H1 (cell line): Measurements from ENCODE around the gene PPP1R12C. TPM values are rescaled to one million over a fixed set of nuclear protein-coding genes. Genes with fewer than 3 reads are reported as not detected.

Experiments used
- BRCA1 ChIP-seq: IDR thresholded peaks from 2 replicates; pipeline ENCODE4 v1.6.1; 2012; ENCODE audit warnings: low read depth, low read length, improper control_type of control experiment
- CEBPB ChIP-seq: IDR thresholded peaks from 2 replicates; pipeline ENCODE4 v1.6.1; 2012; ENCODE audit warnings: low read depth, low read length
- KDM5A ChIP-seq: fragments of 200-600 bp; IDR thresholded peaks from 2 replicates; pipeline ENCODE4 v1.7.1; 2012; ENCODE audit warnings: mild to moderate bottlenecking, low read length, inconsistent platforms, mixed read lengths
- TAF7 ChIP-seq: optimal IDR thresholded peaks from 2 replicates; pipeline ENCODE3; 2011; ENCODE audit warnings: low read depth, mild to moderate bottlenecking, inconsistent platforms, low read length, moderate library complexity, borderline replicate concordance
- polyA plus RNA-seq, 7 experiments: library from polyadenylated mRNA; depleted of rRNA in 3 of 7; stranded (reverse) in 5 of 7; unstranded in 2 of 7; fragments of >200 nt in 5 of 7; fragments of 200-250 nt in 2 of 7; gene quantifications; 1 replicate in 5 of 7; 2 replicates in 1 of 7; 4 replicates in 1 of 7; pipeline versions ENCODE4 v1.2.1 to v1.2.3, GENCODE V29; 2011 to 2013; ENCODE audit warnings: missing spikeins in 2 of 7, mixed read lengths in 2 of 7
- total RNA-seq: library from RNA; stranded (reverse); fragmentation: NEBNext Ultra II Directional; extraction: Animal tissue kit (Norgen Biotek cat#: 25700); gene quantifications from 2 replicates; pipeline ENCODE4 v1.2.1, GENCODE V29; 2021
- TF ChIP-seq, protein P1 (sequence below): IDR thresholded peaks from 2 replicates; pipeline ENCODE4 v1.6.1; 2011; ENCODE audit warnings: low read length, improper control_type of control experiment

Gene PPP1R12C
- total and polyA plus RNA-seq, 2 of the 8 experiments (the other 6 are each of a cell fraction or from before 2014, with no cell fraction given), result 31.7 to 71.5 TPM

DNA sequence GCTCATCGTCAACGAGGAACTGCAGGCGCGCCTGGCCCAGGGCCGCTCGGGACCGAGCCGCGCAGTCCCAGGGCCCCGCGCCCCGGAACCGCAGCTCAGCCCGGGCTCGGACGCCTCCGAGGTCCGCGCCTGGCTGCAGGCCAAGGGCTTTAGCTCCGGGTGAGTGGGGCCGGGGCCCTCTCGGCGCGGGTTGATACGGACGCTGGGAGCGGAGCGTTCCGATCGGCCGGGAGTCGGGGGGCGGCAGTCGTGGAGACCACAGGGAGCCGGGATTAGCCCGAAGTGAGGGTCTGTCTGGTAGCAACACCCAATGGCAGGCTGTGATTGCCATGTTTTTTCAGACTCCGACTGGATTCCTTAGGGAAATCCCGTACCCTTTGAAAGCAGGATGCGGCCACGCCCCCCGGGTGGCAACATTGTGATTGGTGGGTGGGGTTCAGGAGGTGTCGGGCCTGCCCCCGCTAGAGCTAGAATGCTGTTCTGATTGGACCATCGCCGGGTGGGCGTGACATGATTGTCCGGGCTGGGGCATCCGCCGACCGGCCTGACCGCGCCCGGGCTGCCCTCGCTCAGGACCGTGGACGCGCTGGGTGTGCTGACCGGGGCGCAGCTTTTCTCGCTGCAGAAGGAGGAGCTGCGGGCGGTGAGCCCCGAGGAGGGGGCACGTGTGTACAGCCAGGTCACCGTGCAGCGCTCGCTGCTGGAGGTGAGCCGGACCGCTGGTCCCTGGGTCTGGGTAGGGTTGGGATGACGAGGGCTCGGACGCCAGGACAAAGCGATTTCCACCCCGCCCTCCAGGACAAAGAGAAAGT, 30.5 kb downstream of the PPP1R12C start (continued):
- TF ChIP-seq KDM5A (no peak), CEBPB (no peak), BRCA1 (no peak), TAF7 (peak; percentile 22)
- TF ChIP-seq, protein P1, sequence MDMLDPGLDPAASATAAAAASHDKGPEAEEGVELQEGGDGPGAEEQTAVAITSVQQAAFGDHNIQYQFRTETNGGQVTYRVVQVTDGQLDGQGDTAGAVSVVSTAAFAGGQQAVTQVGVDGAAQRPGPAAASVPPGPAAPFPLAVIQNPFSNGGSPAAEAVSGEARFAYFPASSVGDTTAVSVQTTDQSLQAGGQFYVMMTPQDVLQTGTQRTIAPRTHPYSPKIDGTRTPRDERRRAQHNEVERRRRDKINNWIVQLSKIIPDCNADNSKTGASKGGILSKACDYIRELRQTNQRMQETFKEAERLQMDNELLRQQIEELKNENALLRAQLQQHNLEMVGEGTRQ, result peak; percentile 2; the same call in 1 of the 2 replicates
